Fibroblast of pulmonary artery (primary cell): ENCODE results near the gene POU2AF1.

Experiments
- DNase-seq: peaks from one replicate; pipeline ENCODE4 v3.0.0-alpha.2; 2010; ENCODE audit warnings: low read depth
- H3K4me3 ChIP-seq: replicated peaks from 2 replicates; pipeline ENCODE4 v1.5.1; 2011; ENCODE audit warnings: low read depth, mild to moderate bottlenecking, control low read depth, low read length, moderate library complexity
- CTCF ChIP-seq: IDR thresholded peaks from 2 replicates; pipeline ENCODE4 v1.5.1; 2011; ENCODE audit warnings: mild to moderate bottlenecking, control low read depth, low read length, inconsistent platforms; ENCODE audit errors: missing control alignments

The POU2AF1 gene

GRCh38 chr11:111336582-111337256 is 42.4 kb downstream of the POU2AF1 start:
- TF ChIP-seq CTCF, result no peak
- H3K4me3 ChIP-seq, result no peak overlapping the region
- peak; percentile 73 for DNase-seq

- no peak for DNase-seq
- H3K4me3 ChIP-seq, result no peak overlapping the region
- no peak for TF ChIP-seq CTCF
These were observed 43.0 kb downstream of the POU2AF1 start for GRCh38 chr11:111336062-111336461.

- no peak for DNase-seq
- no peak for TF ChIP-seq CTCF
- no peak overlapping the region for H3K4me3 ChIP-seq
These were observed 43.5 kb downstream of the POU2AF1 start for GRCh38 chr11:111335549-111335948.

GRCh38 chr11:111334532-111335502 is 44.3 kb downstream of the POU2AF1 start:
- DNase-seq, result no peak
- H3K4me3 ChIP-seq, result no peak overlapping the region
- no peak for TF ChIP-seq CTCF

- no peak overlapping the region for H3K4me3 ChIP-seq
- DNase-seq, result peak; percentile 38
- no peak for TF ChIP-seq CTCF
These were observed 47.2 kb downstream of the POU2AF1 start for GRCh38 chr11:111331711-111332479.

GRCh38 chr11:111330234-111330893 is 48.7 kb downstream of the POU2AF1 start:
- no peak overlapping the region for H3K4me3 ChIP-seq
- no peak for DNase-seq
- TF ChIP-seq CTCF, result no peak
